GM12878 (cell line): Measurements from ENCODE around the gene PPFIBP1.

Source experiments
- ETV6 ChIP-seq, 2 experiments: fragments of 450-650 bp in 1 of 2; IDR thresholded peaks in 1 of 2; conservative IDR thresholded peaks in 1 of 2; 2 replicates each; pipeline ENCODE4 v1.6.1; 2014; ENCODE audit warnings: antibody characterized with exemption in 1 of 2, borderline replicate concordance in 1 of 2, low read depth in 1 of 2, mild to moderate bottlenecking in 1 of 2, moderate library complexity in 1 of 2
- MTA2 ChIP-seq: fragments of 450-650 bp; IDR thresholded peaks from 2 replicates; pipeline ENCODE4 v1.6.1; 2016; ENCODE audit warnings: low read depth, mild to moderate bottlenecking, moderate library complexity
- NFYB ChIP-seq: IDR thresholded peaks from 2 replicates; pipeline ENCODE4 v1.6.1; 2011; ENCODE audit warnings: low read depth, mild to moderate bottlenecking, low read length, improper control_type of control experiment, moderate library complexity; ENCODE audit not compliant: insufficient read depth
- POLR2AphosphoS5 ChIP-seq: IDR thresholded peaks from 2 replicates; pipeline ENCODE4 v1.6.1; 2011; ENCODE audit warnings: mild to moderate bottlenecking, low read length, inconsistent platforms
- SIN3A ChIP-seq: IDR thresholded peaks from 2 replicates; pipeline ENCODE4 v1.6.1; 2012; ENCODE audit warnings: low read depth, low read length, improper control_type of control experiment
- SP1 ChIP-seq: IDR thresholded peaks from one replicate; pipeline ENCODE4 v1.6.1; 2011; ENCODE audit warnings: low read depth, low read length
- TAF1 ChIP-seq: IDR thresholded peaks from 2 replicates; pipeline ENCODE4 v1.6.1; 2011; ENCODE audit warnings: mild to moderate bottlenecking, low read depth, low read length, borderline replicate concordance
- TF ChIP-seq, protein P1 (sequence below): IDR thresholded peaks from 2 replicates; pipeline ENCODE4 v1.6.1; 2011; ENCODE audit warnings: borderline replicate concordance, low read depth, mild to moderate bottlenecking, moderate library complexity, mixed read lengths, low read length; ENCODE audit not compliant: insufficient read depth; ENCODE audit errors: extremely low read length
- TF ChIP-seq, protein P2 (sequence below): fragments of 450-650 bp; IDR thresholded peaks from 2 replicates; pipeline ENCODE4 v1.6.1; 2016; ENCODE audit warnings: mild to moderate bottlenecking
- TF ChIP-seq, protein P3 (sequence below): IDR thresholded peaks from 2 replicates; pipeline ENCODE4 v1.6.1; 2012; ENCODE audit warnings: low read depth, low read length, improper control_type of control experiment
- TF ChIP-seq, protein P4 (sequence below): IDR thresholded peaks from 2 replicates; pipeline ENCODE4 v1.6.1; 2012; ENCODE audit warnings: mild to moderate bottlenecking, low read depth, low read length

DNA sequence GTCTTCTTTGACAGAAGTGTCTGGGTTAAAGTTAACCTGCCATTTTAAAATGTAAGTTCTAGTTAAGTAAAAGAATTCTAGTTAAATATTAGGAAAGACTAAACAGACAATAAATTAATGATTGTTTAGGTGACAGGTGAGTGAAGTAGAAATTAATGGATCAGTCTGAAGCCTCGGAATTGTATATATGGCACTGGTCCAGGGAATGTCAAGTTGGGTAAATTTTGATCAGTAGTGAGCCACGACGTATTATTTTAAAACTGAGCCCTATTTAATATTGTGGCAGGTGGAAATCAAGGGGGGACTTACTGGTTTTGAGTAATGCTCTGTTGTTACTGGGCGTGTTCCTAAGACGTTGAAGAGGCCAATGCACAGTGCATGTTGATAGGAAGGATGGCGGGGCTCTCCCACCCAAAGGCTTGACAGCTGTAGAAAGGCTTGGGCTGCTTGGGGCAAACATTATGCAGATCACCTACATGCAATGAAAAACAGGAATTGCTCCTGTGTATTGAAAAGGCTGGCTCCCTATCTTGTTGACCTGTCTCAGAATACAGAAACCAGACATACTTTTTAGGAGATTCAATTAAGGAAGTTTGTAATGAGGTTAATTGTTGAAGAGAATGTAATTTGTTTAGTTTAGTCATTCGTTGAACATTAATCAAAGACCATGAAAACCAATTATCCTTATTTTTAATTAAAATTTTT lies 5.9 kb upstream of the PPFIBP1 start:
- TF ChIP-seq ETV6 (conservative IDR thresholded peaks at IDR 0.05 in 1 of 2, IDR thresholded peaks at IDR 0.05 in 1 of 2; ENCODE audit: borderline replicate concordance in 1 of 2, low read depth in 1 of 2) (no peak), MTA2 (no peak), SIN3A (no peak), NFYB (no peak), POLR2AphosphoS5 (no peak), SP1 (no peak), TAF1 (no peak)
- TF ChIP-seq, protein P1, sequence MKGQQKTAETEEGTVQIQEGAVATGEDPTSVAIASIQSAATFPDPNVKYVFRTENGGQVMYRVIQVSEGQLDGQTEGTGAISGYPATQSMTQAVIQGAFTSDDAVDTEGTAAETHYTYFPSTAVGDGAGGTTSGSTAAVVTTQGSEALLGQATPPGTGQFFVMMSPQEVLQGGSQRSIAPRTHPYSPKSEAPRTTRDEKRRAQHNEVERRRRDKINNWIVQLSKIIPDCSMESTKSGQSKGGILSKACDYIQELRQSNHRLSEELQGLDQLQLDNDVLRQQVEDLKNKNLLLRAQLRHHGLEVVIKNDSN, result no peak
- TF ChIP-seq, protein P2, sequence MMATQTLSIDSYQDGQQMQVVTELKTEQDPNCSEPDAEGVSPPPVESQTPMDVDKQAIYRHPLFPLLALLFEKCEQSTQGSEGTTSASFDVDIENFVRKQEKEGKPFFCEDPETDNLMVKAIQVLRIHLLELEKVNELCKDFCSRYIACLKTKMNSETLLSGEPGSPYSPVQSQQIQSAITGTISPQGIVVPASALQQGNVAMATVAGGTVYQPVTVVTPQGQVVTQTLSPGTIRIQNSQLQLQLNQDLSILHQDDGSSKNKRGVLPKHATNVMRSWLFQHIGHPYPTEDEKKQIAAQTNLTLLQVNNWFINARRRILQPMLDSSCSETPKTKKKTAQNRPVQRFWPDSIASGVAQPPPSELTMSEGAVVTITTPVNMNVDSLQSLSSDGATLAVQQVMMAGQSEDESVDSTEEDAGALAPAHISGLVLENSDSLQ, result no peak
- TF ChIP-seq, protein P3, sequence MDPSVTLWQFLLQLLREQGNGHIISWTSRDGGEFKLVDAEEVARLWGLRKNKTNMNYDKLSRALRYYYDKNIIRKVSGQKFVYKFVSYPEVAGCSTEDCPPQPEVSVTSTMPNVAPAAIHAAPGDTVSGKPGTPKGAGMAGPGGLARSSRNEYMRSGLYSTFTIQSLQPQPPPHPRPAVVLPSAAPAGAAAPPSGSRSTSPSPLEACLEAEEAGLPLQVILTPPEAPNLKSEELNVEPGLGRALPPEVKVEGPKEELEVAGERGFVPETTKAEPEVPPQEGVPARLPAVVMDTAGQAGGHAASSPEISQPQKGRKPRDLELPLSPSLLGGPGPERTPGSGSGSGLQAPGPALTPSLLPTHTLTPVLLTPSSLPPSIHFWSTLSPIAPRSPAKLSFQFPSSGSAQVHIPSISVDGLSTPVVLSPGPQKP, result no peak
- TF ChIP-seq, protein P4, sequence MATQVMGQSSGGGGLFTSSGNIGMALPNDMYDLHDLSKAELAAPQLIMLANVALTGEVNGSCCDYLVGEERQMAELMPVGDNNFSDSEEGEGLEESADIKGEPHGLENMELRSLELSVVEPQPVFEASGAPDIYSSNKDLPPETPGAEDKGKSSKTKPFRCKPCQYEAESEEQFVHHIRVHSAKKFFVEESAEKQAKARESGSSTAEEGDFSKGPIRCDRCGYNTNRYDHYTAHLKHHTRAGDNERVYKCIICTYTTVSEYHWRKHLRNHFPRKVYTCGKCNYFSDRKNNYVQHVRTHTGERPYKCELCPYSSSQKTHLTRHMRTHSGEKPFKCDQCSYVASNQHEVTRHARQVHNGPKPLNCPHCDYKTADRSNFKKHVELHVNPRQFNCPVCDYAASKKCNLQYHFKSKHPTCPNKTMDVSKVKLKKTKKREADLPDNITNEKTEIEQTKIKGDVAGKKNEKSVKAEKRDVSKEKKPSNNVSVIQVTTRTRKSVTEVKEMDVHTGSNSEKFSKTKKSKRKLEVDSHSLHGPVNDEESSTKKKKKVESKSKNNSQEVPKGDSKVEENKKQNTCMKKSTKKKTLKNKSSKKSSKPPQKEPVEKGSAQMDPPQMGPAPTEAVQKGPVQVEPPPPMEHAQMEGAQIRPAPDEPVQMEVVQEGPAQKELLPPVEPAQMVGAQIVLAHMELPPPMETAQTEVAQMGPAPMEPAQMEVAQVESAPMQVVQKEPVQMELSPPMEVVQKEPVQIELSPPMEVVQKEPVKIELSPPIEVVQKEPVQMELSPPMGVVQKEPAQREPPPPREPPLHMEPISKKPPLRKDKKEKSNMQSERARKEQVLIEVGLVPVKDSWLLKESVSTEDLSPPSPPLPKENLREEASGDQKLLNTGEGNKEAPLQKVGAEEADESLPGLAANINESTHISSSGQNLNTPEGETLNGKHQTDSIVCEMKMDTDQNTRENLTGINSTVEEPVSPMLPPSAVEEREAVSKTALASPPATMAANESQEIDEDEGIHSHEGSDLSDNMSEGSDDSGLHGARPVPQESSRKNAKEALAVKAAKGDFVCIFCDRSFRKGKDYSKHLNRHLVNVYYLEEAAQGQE, result no peak
